Muscle of leg (tissue), 11 donors: Measurements from ENCODE around the gene STK38. TPM values are rescaled to one million over a fixed set of nuclear protein-coding genes. Genes with fewer than 3 reads are reported as not detected.
A peak's percentile ranks its signal among the peaks of the same experiment; 100 is the strongest.
"Not testable (repeated sequence)": the region's sequence is repeated elsewhere in the genome, so short reads cannot be mapped to it uniquely, and the experiment has no call there.

Source experiments
- DNase-seq: peaks from one replicate; pipeline ENCODE4 v3.0.0; 2013
- H3K27ac ChIP-seq: one replicate; pipeline ENCODE4 v1.5.1; 2013; ENCODE audit warnings: mild to moderate bottlenecking, low read length, control low read depth
- H3K27me3 ChIP-seq: one replicate; pipeline ENCODE4 v1.6.1; 2013; ENCODE audit warnings: low read length; ENCODE audit not compliant: control insufficient read depth, insufficient read depth
- H3K36me3 ChIP-seq: one replicate; pipeline ENCODE4 v1.6.1; 2013; ENCODE audit warnings: low read length; ENCODE audit not compliant: control insufficient read depth, insufficient read depth
- H3K4me1 ChIP-seq: one replicate; pipeline ENCODE4 v1.6.1; 2013; ENCODE audit warnings: low read length; ENCODE audit not compliant: control insufficient read depth, insufficient read depth
- H3K4me3 ChIP-seq: one replicate; pipeline ENCODE4 v1.5.1; 2013; ENCODE audit warnings: low read length, control low read depth
- H3K9me3 ChIP-seq: replicated peaks from 2 replicates; pipeline ENCODE4 v1.6.1; 2013; ENCODE audit warnings: low read depth, low read length; ENCODE audit not compliant: control insufficient read depth
- WGBS: methylation state at CpG from one replicate; pipeline ENCODE4 v1.1.5; 2013; ENCODE audit warnings: missing lambda C conversion rate; ENCODE audit not compliant: insufficient coverage; 5-methylcytosine and 5-hydroxymethylcytosine counted together
- polyA plus RNA-seq, 8 donors: library from polyadenylated mRNA; unstranded; fragments of 120-200 nt; gene quantifications; one replicate each; pipeline versions ENCODE4 v1.2.1 to v1.2.3, GENCODE V29; 2013; ENCODE audit warnings: inconsistent platforms in 1 of 8, low replicate concordance in 1 of 8; ENCODE audit not compliant: insufficient read length in 8 of 8, insufficient read depth in 1 of 8
- total RNA-seq: library from RNA; stranded (reverse); fragments of 120-200 nt; gene quantifications from one replicate; pipeline ENCODE4 v1.2.4, GENCODE V29; 2013

The STK38 gene
- total and polyA plus RNA-seq, 9 donors = 17.2 to 37.9 (median 28.4) TPM

DNA sequence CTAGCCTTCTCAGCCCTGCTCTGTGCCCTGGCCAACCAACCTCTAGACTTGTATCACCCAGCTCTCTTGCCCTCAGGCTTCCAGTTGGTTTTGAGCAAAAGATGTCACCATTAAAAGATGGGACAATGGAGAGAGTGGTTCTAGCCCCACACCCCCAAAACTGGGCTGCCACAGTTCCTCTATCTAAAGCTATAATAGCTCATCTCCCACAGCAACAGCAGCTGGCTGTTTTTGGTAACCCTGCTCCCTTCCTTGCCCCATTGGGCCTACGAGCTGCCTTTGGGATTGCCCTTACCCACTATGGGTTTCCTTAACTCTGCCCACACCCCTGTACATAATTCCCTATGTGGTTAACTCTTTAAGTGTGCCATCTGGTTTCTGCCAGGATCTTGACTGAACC lies 39.3 kb upstream of the STK38 start:
- no peak overlapping the region for H3K4me3 ChIP-seq
- no peaks in the 10 kb centered on the region for H3K36me3 ChIP-seq
- H3K27me3 ChIP-seq = no peaks in the 10 kb centered on the region
- no CpG with 5 or more reads among the region's 1 CpG for WGBS
- H3K4me1 ChIP-seq = no peaks in the 10 kb centered on the region
- no peak for DNase-seq
- no peaks in the 10 kb centered on the region for H3K9me3 ChIP-seq
- no peak overlapping the region for H3K27ac ChIP-seq

DNA sequence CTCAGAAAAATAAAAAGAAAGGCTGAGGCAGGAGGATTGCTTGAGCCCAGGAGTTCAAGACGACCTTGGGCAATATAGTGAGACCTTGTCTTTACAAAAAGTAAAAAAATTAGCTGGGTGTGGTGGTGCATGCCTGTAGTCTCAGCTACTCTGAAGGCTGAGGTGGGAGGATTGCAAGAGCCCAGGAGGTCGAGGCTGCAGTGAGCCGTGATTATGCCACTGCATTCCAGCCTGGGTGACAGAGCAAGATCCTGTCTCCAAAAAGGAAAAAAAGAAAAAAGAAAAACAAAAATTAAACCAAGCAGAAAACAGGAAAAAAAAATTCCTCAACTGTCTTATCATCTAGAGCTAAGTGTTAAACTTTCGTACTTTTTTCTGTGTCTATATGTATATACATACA lies 34.4 kb upstream of the STK38 start:
- Histone ChIP-seq H3K27me3 (no peaks in the 10 kb centered on the region), H3K4me1 (peaks cover 10% of the 10 kb centered on the region), H3K4me3 (no peak overlapping the region), H3K27ac (no peak overlapping the region), H3K36me3 (no peaks in the 10 kb centered on the region), H3K9me3 (no peaks in the 10 kb centered on the region)
- WGBS = 85% methylated on average over 1 of the region's 4 CpGs
- DNase-seq = no peak

DNA sequence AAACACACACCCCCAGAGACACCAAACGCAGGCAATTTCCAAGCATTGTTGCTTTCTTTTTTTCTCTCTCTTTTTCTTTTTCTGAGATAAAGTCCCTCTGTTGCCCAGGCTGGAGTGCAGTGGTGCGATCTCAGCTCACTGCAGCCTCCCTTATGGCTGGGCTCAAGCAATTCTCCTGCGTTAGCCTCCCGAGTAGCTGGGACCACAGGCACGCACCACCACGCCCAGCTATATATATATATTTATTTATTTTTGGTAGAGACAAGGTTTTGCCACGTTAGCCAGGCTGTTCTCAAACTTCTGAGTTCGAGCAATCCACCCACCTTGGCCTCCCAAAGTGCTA lies 32.9 kb upstream of the STK38 start:
- H3K27me3 ChIP-seq = no peaks in the 10 kb centered on the region
- no peak for DNase-seq
- H3K4me1 ChIP-seq = peaks cover 10% of the 10 kb centered on the region
- no peaks in the 10 kb centered on the region for H3K36me3 ChIP-seq
- peak overlapping the region; percentile 51 for H3K27ac ChIP-seq
- WGBS = no CpG with 5 or more reads among the region's 8 CpGs
- no peaks in the 10 kb centered on the region for H3K9me3 ChIP-seq
- no peak overlapping the region for H3K4me3 ChIP-seq

DNA sequence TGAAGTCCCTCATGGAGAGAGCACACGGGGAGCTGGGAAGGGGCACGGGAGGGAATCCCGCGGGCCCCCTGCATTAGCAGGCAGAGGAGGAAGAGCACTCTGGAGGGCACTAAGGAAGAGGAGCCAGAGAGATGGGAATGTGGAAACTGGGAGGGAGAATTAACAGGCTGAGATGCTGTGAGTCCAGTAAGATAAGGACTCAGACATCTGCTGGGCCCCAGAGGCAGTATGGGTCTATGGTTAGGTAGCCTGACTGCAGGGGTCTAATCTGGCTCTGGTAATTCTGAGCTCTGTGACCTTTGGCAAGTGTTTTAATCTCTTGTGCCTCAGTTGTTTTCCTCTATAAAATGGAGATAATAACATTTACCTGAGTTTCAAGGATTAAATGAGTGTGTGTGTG lies 31.2 kb upstream of the STK38 start:
- Histone ChIP-seq H3K4me3 (no peak overlapping the region), H3K36me3 (no peaks in the 10 kb centered on the region), H3K4me1 (peaks cover 10% of the 10 kb centered on the region), H3K27ac (no peak overlapping the region), H3K27me3 (no peaks in the 10 kb centered on the region), H3K9me3 (no peaks in the 10 kb centered on the region)
- WGBS = 91% methylated on average over 3 of the region's 4 CpGs
- no peak for DNase-seq

DNA sequence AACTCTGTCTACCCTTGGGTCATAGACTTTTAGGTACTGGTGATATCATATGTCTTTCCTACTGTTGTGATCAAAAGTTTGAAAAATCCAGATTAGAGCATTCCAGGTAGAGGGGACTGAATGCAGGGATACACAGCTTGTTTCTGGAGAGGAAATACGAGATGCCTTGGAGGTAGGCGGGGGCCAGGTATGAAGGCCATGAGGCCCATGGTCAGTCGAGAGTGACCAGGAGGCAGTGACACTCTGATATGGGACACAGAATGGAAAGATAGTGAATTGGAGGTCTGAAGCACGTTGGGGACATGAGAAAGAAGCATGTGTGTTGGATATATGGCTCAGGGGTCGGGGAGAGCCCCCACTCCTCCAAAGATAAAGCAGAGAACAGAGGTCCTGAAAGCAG lies 30.8 kb upstream of the STK38 start:
- Histone ChIP-seq H3K9me3 (no peaks in the 10 kb centered on the region), H3K36me3 (no peaks in the 10 kb centered on the region), H3K27ac (no peak overlapping the region), H3K4me3 (no peak overlapping the region), H3K4me1 (peaks cover 10% of the 10 kb centered on the region), H3K27me3 (no peaks in the 10 kb centered on the region)
- DNase-seq = no peak
- 77% methylated on average over 4 of the region's 5 CpGs for WGBS

DNA sequence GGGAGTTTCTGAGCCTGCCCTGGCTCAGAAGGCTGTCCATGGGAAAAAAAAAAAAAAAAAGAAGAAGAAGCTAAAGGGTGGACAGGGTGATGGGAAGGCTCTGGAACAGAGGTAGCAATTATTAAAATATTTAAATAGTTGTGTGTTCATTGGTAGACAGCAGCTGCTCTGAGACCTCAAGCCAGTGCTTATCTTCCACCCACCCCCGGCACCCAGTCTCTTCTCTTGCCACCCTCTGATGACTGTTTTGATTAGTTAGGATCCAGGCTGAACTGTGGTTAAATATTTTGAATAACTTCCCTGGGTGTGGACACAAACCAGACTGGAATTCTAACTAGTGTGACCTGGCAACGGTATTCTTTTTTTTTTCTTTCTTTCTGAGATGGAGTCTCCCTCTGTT lies 30.0 kb upstream of the STK38 start:
- H3K27ac ChIP-seq = no peak overlapping the region
- no peaks in the 10 kb centered on the region for H3K27me3 ChIP-seq
- 38% methylated on average over 1 of the region's 2 CpGs for WGBS
- peaks cover 10% of the 10 kb centered on the region for H3K4me1 ChIP-seq
- H3K9me3 ChIP-seq = no peaks in the 10 kb centered on the region
- H3K36me3 ChIP-seq = no peaks in the 10 kb centered on the region
- DNase-seq = no peak
- no peak overlapping the region for H3K4me3 ChIP-seq

DNA sequence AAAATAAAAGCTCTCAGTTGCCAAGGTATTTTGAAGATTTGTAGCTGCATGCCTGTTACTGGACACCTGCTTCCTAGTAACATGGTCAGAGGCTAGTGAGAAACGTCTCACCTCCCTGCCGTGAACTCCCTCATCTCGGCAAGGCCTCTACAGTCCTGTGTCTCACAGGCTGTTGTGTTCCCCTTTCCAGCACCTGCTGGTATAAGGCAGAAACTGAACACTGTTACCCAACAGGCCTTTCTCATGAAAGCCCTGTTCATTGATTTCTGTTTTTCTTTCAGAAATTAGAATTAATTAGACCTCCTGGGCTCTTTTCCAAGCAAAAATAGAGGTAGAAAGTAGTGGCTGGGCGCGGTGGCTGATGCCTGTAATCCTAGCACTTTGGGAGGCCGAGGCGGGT lies 29.3 kb upstream of the STK38 start:
- H3K4me3 ChIP-seq = no peak overlapping the region
- H3K4me1 ChIP-seq = peaks cover 10% of the 10 kb centered on the region
- H3K27me3 ChIP-seq = no peaks in the 10 kb centered on the region
- no peak overlapping the region for H3K27ac ChIP-seq
- no peaks in the 10 kb centered on the region for H3K36me3 ChIP-seq
- 86% methylated on average over 5 of the region's 7 CpGs for WGBS
- H3K9me3 ChIP-seq = no peaks in the 10 kb centered on the region
- no peak for DNase-seq

DNA sequence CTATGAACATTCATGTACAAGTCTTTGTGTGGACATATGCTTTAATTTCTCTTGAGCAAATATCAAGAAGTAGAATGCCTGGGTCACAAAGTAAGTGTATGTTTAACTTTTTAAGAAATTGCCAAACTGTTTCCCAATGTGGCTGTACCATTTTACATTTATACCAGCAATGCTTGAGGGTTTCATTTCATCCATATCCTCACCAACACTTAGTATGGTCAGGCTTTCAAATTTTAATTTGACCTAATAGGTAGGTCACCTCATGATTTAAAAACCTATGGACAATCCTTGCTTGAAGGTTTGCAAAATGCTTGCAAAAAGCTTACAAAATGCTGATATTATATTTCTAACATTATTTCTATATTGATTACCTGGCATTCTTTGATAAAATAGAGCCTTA lies 27.4 kb upstream of the STK38 start:
- DNase-seq = no peak
- no peak overlapping the region for H3K27ac ChIP-seq
- peaks cover 3% of the 10 kb centered on the region for H3K9me3 ChIP-seq
- H3K4me1 ChIP-seq = peaks cover 5% of the 10 kb centered on the region
- no peak overlapping the region for H3K4me3 ChIP-seq
- H3K36me3 ChIP-seq = no peaks in the 10 kb centered on the region
- H3K27me3 ChIP-seq = no peaks in the 10 kb centered on the region

DNA sequence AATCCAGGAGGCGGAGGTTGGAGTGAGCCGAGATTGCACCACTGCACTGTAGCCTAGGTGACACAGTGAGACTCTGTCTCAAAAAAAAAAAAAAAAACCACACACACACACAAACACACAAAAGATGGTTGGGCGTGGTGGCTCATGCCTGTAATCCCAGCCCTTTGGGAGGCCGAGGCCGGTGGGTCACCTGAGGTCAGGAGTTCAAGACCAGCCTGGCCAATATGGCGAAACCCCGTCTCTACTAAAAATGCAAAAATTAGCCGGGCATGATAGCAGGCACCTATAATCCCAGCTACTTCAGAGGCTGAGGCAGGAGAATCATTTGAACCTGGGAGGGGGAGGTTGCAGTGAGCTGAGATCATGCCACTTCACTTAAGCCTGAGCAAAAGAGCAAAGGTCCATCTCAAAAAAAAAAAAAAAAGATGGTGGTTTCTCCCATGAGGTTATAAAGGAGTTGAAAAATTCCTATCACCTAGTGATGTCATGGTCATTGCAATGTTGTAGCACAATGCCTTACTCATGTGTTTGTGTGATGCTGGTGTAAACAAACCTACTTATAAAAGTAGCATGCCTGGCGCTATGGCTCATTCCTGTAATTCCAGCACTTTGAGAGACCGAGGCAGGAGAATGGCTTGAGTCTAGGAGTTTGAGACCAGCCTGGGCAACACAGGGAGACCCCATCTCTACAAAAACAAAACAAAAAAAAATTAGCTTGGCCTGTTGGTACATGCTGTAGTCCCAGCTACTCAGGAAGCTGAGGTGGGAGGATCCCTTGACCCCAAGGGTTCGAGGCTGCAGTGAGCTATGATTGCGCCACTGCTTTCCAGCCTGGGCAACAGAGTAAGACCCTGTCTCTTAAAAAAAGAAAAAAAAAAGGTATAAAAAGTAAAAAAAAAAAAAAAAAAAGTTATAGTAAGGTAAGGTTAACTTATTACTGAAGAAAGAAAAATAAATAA lies 25.4 kb upstream of the STK38 start:
- not testable (repeated sequence) for H3K9me3 ChIP-seq, H3K4me3 ChIP-seq, DNase-seq, H3K27me3 ChIP-seq, H3K4me1 ChIP-seq, H3K27ac ChIP-seq, H3K36me3 ChIP-seq
- 90% methylated on average over 3 of the region's 12 CpGs for WGBS

DNA sequence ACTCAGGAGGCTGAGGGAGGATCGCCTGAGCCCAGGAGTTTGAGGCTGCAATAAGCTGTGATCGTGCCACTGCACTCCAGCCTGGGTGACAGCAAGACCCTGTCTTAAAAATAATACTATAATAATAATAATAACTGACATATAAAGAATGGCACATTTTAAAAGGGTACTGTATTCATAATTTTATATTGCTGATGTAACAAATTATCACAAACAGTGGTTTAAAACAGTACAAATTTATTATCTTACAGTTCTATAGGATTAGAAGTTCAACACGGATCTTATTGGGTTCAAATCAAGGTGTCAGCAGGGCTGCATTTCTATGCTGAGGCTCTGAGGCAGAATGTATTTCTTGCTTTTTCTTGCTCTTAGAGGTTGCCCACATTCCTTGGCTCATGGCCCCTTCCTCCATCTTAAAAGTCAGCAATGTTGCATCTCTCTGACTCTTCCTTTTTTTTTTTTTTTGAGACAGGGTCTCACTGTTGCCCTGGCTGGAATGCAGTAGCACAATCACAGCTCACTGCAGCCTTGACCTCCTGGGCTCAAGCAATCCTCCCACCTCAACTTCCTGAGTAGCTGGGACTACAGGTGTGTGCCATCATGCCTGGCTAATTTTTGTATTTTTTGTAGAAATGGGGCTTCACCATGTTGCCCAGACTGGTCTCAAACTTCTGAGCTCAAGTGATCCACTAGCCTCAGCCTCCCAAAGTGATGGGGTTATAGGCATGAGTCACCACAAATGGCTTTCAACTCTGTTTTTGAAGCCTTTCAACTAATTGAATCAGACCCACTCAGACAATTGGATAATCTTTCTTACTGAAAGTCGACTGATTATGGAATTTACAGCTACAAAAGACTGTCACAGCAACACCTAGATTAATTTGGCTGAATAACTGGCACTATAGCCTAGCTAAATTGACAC lies 24.1 kb upstream of the STK38 start:
- Histone ChIP-seq H3K4me3 (no peak overlapping the region), H3K27me3 (no peaks in the 10 kb centered on the region), H3K36me3 (no peaks in the 10 kb centered on the region), H3K9me3 (peaks cover 3% of the 10 kb centered on the region), H3K4me1 (no peaks in the 10 kb centered on the region), H3K27ac (no peak overlapping the region)
- WGBS = 67% methylated on average over 1 of the region's 4 CpGs
- no peak for DNase-seq
